HepG2 (cell line): ENCODE measurements around the gene THRA. TPM values are rescaled to one million over a fixed set of nuclear protein-coding genes. Genes with fewer than 3 reads are reported as not detected.
A peak's percentile ranks its signal among the peaks of the same experiment; 100 is the strongest.

Experiments
- AHDC1 ChIP-seq: sonication (generic); formaldehyde crosslinking; IDR thresholded peaks from 2 replicates; pipeline ENCODE4 v1.5.1; 2020; ENCODE audit warnings: mild to moderate bottlenecking, missing genetic modification reagents, borderline replicate concordance
- CSRNP2 ChIP-seq: sonication (generic); formaldehyde crosslinking; conservative IDR thresholded peaks from 2 replicates; pipeline ENCODE4 v1.8.0; 2022; ENCODE audit warnings: low read depth, missing genetic modification reagents
- GPN1 ChIP-seq: sonication (generic); formaldehyde crosslinking; IDR thresholded peaks from 2 replicates; pipeline ENCODE4 v1.5.1; 2020; ENCODE audit warnings: missing genetic modification reagents, borderline replicate concordance
- KIAA2018 ChIP-seq: sonication (generic); formaldehyde crosslinking; IDR thresholded peaks from 2 replicates; pipeline ENCODE4 v1.5.0; 2020; ENCODE audit warnings: mild to moderate bottlenecking, missing genetic modification reagents, borderline replicate concordance
- ZNF235 ChIP-seq: sonication (generic); formaldehyde crosslinking; IDR thresholded peaks from 2 replicates; pipeline ENCODE4 v1.8.1; 2023; ENCODE audit warnings: mild to moderate bottlenecking, missing genetic modification reagents, borderline replicate concordance
- ZNF256 ChIP-seq: sonication (generic); formaldehyde crosslinking; conservative IDR thresholded peaks from 2 replicates; pipeline ENCODE4 v1.4.0; 2020; ENCODE audit warnings: missing genetic modification reagents
- ZNF296 ChIP-seq: sonication (generic); formaldehyde crosslinking; conservative IDR thresholded peaks from 2 replicates; pipeline ENCODE4 v1.5.0; 2020; ENCODE audit warnings: mild to moderate bottlenecking, missing genetic modification reagents
- ZNF350 ChIP-seq: sonication (generic); formaldehyde crosslinking; IDR thresholded peaks from 2 replicates; pipeline ENCODE4 v1.4.0; 2020; ENCODE audit warnings: mild to moderate bottlenecking, low read depth, missing genetic modification reagents, borderline replicate concordance
- ZNF576 ChIP-seq: sonication (generic); formaldehyde crosslinking; IDR thresholded peaks from 2 replicates; pipeline ENCODE4 v1.4.0; 2020; ENCODE audit warnings: mild to moderate bottlenecking, missing genetic modification reagents
- ZSCAN21 ChIP-seq: sonication (generic); formaldehyde crosslinking; IDR thresholded peaks from 2 replicates; pipeline ENCODE4 v1.8.0; 2022; ENCODE audit warnings: mild to moderate bottlenecking, missing genetic modification reagents, moderate library complexity, borderline replicate concordance
- polyA plus RNA-seq, 8 experiments: library from polyadenylated mRNA; depleted of rRNA in 3 of 8; stranded (reverse) in 7 of 8; unstranded in 1 of 8; fragments of >200 nt; fragmentation: Illumina TruSeq in 4 of 8; extraction: Trizol in 4 of 8; gene quantifications; 2 replicates each; pipeline versions ENCODE4 v1.2.1 to v1.2.3, GENCODE V29; 2011 to 2016; ENCODE audit warnings: low read depth in 4 of 8, missing spikeins in 1 of 8, mixed read lengths in 1 of 8; ENCODE audit not compliant: insufficient read depth in 1 of 8
- total RNA-seq, 5 experiments: library from RNA; depleted of rRNA; stranded (reverse); fragments of >200 nt; fragmentation: Illumina TruSeq; extraction: Trizol; gene quantifications; 2 replicates each; pipeline ENCODE4 v1.2.3, GENCODE V29; 2016; ENCODE audit warnings: low read depth in 1 of 5

Gene THRA
- total and polyA plus RNA-seq, 2 of the 13 experiments (the other 11 are each of a cell fraction or from before 2014, with no cell fraction given), result 8.0 to 9.9 TPM

GRCh38 chr17:40026816-40027613, 35.8 kb upstream of the THRA start (continued):
- 0 out of 2 replicates have a peak, but pooled peaks have one; percentile 51 for TF ChIP-seq ZSCAN21
- TF ChIP-seq ZNF235 (CRISPR knock-in tag), result no peak
- no peak for TF ChIP-seq ZNF296 (CRISPR knock-in tag)
- TF ChIP-seq ZNF576 (CRISPR knock-in tag), result no peak
- TF ChIP-seq ZNF256 (CRISPR knock-in tag), result no peak
- TF ChIP-seq GPN1, result no peak
- TF ChIP-seq CSRNP2, result no peak
- TF ChIP-seq ZNF350, result 0 out of 2 replicates have a peak, but pooled peaks have one; percentile 32
- no peak for TF ChIP-seq AHDC1 (CRISPR knock-in tag)
- TF ChIP-seq KIAA2018 (CRISPR knock-in tag), result no peak
